Hepatocyte (in vitro differentiated cells): ENCODE data around the gene NOC4L. TPM values are rescaled to one million over a fixed set of nuclear protein-coding genes. Genes with fewer than 3 reads are reported as not detected.
A peak's percentile ranks its signal among the peaks of the same experiment; 100 is the strongest.

ENCODE experiments used
- DNase-seq: peaks from one replicate; pipeline ENCODE4 v3.0.0-alpha.2; 2016; ENCODE audit warnings: low spot score
- H2AFZ ChIP-seq: fragments of 200-600 bp; sonication (generic); 2 replicates; pipeline ENCODE4 v1.6.0; 2016; ENCODE audit warnings: antibody characterized with exemption, mild to moderate bottlenecking
- H3K27ac ChIP-seq: fragments of 200-600 bp; sonication (generic); 2 replicates; pipeline ENCODE4 v1.5.1; 2016; ENCODE audit warnings: mild to moderate bottlenecking
- H3K27me3 ChIP-seq: fragments of 200-600 bp; sonication (generic); 2 replicates; pipeline ENCODE4 v1.6.1; 2016
- H3K36me3 ChIP-seq: fragments of 200-600 bp; sonication (generic); replicated peaks from 2 replicates; pipeline ENCODE4 v1.5.1; 2016; ENCODE audit warnings: low read depth; ENCODE audit not compliant: insufficient read depth
- H3K4me1 ChIP-seq: fragments of 200-600 bp; sonication (generic); 2 replicates; pipeline ENCODE4 v1.5.1; 2016; ENCODE audit warnings: mild to moderate bottlenecking, moderate library complexity; ENCODE audit not compliant: insufficient read depth
- H3K4me2 ChIP-seq: fragments of 200-600 bp; sonication (generic); 2 replicates; pipeline ENCODE4 v1.6.0; 2016
- H3K4me3 ChIP-seq: fragments of 200-600 bp; sonication (generic); 2 replicates; pipeline ENCODE4 v1.5.1; 2016; ENCODE audit warnings: mild to moderate bottlenecking
- H3K79me2 ChIP-seq: fragments of 200-600 bp; sonication (generic); 2 replicates; pipeline ENCODE4 v1.6.0; 2017; ENCODE audit warnings: mild to moderate bottlenecking
- H3K9me2 ChIP-seq: fragments of 200-600 bp; sonication (generic); replicated peaks from 2 replicates; pipeline ENCODE4 v1.6.0; 2017; ENCODE audit warnings: mild to moderate bottlenecking; ENCODE audit not compliant: insufficient read depth
- H3K9me3 ChIP-seq: fragments of 200-600 bp; sonication (generic); 2 replicates; pipeline ENCODE4 v1.5.1; 2016; ENCODE audit warnings: low read depth, mild to moderate bottlenecking
- H4K20me1 ChIP-seq: fragments of 200-600 bp; sonication (generic); 2 replicates; pipeline ENCODE4 v1.6.0; 2016; ENCODE audit warnings: mild to moderate bottlenecking; ENCODE audit not compliant: insufficient read depth, poor library complexity, severe bottlenecking
- EZH2 ChIP-seq: fragments of 200-600 bp; sonication (generic); IDR thresholded peaks from 2 replicates; pipeline ENCODE4 v1.6.1; 2016; ENCODE audit warnings: antibody characterized with exemption, mild to moderate bottlenecking, borderline replicate concordance
- EZH2phosphoT487 ChIP-seq: fragments of 200-600 bp; sonication (generic); IDR thresholded peaks from one replicate; pipeline ENCODE4 v1.6.1; 2018; ENCODE audit warnings: antibody characterized with exemption, mild to moderate bottlenecking, low read depth, moderate library complexity; ENCODE audit not compliant: unreplicated experiment, severe bottlenecking
- WGBS: methylation state at CpG from one replicate; pipeline ENCODE4 v1.1.6; 2016; ENCODE audit warnings: low lambda C conversion rate; ENCODE audit errors: missing lambda C conversion rate; 5-methylcytosine and 5-hydroxymethylcytosine counted together
- polyA plus RNA-seq: library from polyadenylated mRNA; unstranded; fragments of >200 nt; fragmentation: Nextera tagmentation; extraction: Ambion mirVana; gene quantifications from 2 replicates; pipeline ENCODE4 v1.2.1, GENCODE V29; 2016
- total RNA-seq: library from RNA; depleted of rRNA; stranded (reverse); fragments of >200 nt; gene quantifications from 2 replicates; pipeline ENCODE4 v1.2.3, GENCODE V29; 2014
- TF ChIP-seq, protein P1 (sequence below): fragments of 200-600 bp; sonication (generic); IDR thresholded peaks from 2 replicates; pipeline ENCODE4 v1.5.1; 2016; ENCODE audit warnings: antibody characterized with exemption, mild to moderate bottlenecking; ENCODE audit not compliant: poor library complexity

NOC4L gene
- total and polyA plus RNA-seq, 2 experiments from 2014 or later = 8.9 to 31.8 TPM

DNA sequence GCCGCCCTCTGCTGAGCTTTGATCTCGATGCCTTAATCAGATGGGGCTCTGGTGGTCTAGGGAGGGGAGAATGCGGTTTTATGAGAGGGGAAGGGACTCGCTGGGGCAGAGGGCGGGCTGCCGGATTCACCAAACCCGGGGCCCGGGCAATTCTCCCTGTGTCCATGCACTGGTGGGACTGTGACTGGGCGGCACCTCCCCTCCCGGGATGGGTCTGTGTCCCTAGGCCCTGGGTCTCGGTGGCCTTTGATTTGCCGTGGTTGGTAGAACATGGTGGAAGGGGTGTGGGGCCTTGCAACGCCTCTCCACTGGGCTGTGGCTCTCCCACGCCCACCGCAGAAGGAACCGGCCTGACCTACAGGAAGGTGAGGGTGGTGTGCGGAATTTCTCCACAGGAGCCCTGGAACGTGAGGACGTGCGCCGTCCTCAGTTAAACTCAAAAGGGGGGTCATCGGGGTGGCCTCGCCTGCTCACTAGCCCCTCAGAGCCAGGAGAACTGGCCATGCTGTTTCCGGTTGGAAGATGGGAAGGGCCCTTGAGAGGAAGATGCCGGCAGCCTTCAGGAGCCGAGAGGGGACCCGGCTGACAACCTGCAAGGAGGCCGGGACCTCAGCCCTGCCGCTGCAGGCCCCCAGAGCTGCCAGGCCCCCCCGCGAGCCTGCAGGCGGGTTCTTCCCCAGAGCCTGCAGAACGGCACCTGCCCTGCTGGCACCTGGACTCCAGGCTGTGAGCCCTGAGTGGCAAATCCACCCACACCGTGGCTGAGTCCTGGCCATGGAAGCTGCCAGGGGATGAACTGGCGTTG is 43.6 kb downstream of the NOC4L start:
- DNase-seq = no peak
- H3K27me3 ChIP-seq = peaks cover 38% of the 10 kb centered on the region
- H4K20me1 ChIP-seq = no peaks in the 10 kb centered on the region
- no peak overlapping the region for H3K4me3 ChIP-seq
- H3K4me2 ChIP-seq = no peak overlapping the region
- H3K36me3 ChIP-seq = no peaks in the 10 kb centered on the region
- TF ChIP-seq EZH2phosphoT487 (no peak), EZH2 (no peak)
- TF ChIP-seq, protein P1, sequence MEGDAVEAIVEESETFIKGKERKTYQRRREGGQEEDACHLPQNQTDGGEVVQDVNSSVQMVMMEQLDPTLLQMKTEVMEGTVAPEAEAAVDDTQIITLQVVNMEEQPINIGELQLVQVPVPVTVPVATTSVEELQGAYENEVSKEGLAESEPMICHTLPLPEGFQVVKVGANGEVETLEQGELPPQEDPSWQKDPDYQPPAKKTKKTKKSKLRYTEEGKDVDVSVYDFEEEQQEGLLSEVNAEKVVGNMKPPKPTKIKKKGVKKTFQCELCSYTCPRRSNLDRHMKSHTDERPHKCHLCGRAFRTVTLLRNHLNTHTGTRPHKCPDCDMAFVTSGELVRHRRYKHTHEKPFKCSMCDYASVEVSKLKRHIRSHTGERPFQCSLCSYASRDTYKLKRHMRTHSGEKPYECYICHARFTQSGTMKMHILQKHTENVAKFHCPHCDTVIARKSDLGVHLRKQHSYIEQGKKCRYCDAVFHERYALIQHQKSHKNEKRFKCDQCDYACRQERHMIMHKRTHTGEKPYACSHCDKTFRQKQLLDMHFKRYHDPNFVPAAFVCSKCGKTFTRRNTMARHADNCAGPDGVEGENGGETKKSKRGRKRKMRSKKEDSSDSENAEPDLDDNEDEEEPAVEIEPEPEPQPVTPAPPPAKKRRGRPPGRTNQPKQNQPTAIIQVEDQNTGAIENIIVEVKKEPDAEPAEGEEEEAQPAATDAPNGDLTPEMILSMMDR = no peak
- WGBS = 93% methylated on average over 35 of the region's 35 CpGs
- no peaks in the 10 kb centered on the region for H3K79me2 ChIP-seq
- H3K9me3 ChIP-seq = no peaks in the 10 kb centered on the region
- H3K4me1 ChIP-seq = peaks cover 8% of the 10 kb centered on the region
- H2AFZ ChIP-seq = no peak overlapping the region
- no peaks in the 10 kb centered on the region for H3K9me2 ChIP-seq
- H3K27ac ChIP-seq = no peak overlapping the region

DNA sequence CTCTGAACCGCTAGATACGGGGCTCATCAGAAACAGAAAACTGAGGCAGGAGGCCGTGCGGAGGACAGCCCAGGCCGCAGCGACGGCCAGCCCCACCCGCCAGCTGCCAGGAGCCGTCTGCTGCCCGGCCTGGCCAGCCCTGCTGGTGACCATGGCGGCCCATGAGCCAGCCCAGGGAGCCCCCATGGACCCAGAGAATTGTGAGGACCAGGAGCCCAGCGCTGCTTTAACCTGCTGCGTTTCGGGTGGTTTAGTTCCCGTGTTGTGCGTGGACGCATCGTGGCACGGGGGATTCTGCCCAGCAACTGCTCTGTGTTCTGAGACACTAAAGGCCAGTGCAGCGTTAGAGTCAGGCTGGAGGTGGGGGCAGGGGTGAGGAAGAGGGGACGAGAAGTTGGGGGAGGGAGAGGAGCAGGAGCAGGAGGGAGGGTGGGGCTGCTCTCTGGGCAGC is 44.2 kb downstream of the NOC4L start:
- Histone ChIP-seq H3K4me2 (peak overlapping the region; percentile 94), H3K9me3 (no peaks in the 10 kb centered on the region), H3K27me3 (peaks cover 32% of the 10 kb centered on the region), H2AFZ (no peak overlapping the region), H3K79me2 (no peaks in the 10 kb centered on the region), H3K36me3 (no peaks in the 10 kb centered on the region), H3K9me2 (no peaks in the 10 kb centered on the region), H3K27ac (no peak overlapping the region), H4K20me1 (no peaks in the 10 kb centered on the region), H3K4me1 (peaks cover 8% of the 10 kb centered on the region), H3K4me3 (no peak overlapping the region)
- TF ChIP-seq, protein P1 = no peak
- TF ChIP-seq EZH2phosphoT487 (no peak), EZH2 (no peak)
- DNase-seq = no peak
- 85% methylated on average over 21 of the region's 21 CpGs for WGBS

DNA sequence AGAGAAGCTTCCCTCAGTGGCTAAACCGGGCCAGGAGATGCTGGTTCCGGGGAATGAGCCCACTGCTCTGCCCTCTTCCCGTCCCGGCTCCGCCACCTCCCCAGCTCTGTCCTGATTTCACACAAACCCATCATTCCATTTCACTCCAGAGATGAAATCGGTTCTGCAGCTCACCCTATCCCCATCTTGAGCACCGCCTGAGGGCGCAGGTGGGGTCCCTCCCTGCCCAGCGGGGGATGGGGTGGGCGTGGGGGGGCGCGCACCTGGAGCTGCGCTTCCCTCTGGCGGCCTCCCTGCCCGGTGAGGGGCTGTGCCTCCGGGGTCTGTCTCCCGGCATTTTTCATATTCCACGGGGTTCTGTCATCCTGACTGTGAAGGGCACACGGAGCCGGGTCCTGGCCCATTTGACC is 44.7 kb downstream of the NOC4L start:
- Histone ChIP-seq H3K36me3 (no peaks in the 10 kb centered on the region), H3K79me2 (no peaks in the 10 kb centered on the region), H3K9me3 (no peaks in the 10 kb centered on the region), H2AFZ (peak overlapping the region; percentile 70), H3K4me3 (no peak overlapping the region), H4K20me1 (no peaks in the 10 kb centered on the region), H3K4me2 (peak overlapping the region; percentile 94), H3K9me2 (no peaks in the 10 kb centered on the region), H3K27me3 (peaks cover 31% of the 10 kb centered on the region), H3K27ac (peak overlapping the region; percentile 33), H3K4me1 (peaks cover 8% of the 10 kb centered on the region)
- no peak for DNase-seq
- WGBS = 38% methylated on average over 12 of the region's 20 CpGs
- TF ChIP-seq, protein P1 = no peak
- no peak for TF ChIP-seq EZH2
- TF ChIP-seq EZH2phosphoT487 = no peak
